ENCODE measurements around the gene ZNF296. TPM values are rescaled to one million over a fixed set of nuclear protein-coding genes. Genes with fewer than 3 reads are reported as not detected.

ZNF296 gene
- total RNA-seq, 1 donor from 2014 or later: 3.0 TPM

GRCh38 chr19:45099467-45100191, 23.4 kb upstream of the ZNF296 start:
- no peak overlapping the region for H3K4me3 ChIP-seq (ENCODE audit: insufficient read depth, low read depth, low read length)
- no peaks in the 10 kb centered on the region for H3K27me3 Mint-ChIP-seq (ENCODE audit: low read depth, unreplicated experiment)
- peak overlapping the region; percentile 75 for H3K27ac ChIP-seq (ENCODE audit: low read depth, low read length)
- H3K9me3 ChIP-seq (ENCODE audit: insufficient read depth, low read depth, low read length): no peaks in the 10 kb centered on the region
- TF ChIP-seq EZH2 (IDR thresholded peaks at IDR 0.05; ENCODE audit: insufficient read depth, low read length): no peak
- TF ChIP-seq, protein P1, sequence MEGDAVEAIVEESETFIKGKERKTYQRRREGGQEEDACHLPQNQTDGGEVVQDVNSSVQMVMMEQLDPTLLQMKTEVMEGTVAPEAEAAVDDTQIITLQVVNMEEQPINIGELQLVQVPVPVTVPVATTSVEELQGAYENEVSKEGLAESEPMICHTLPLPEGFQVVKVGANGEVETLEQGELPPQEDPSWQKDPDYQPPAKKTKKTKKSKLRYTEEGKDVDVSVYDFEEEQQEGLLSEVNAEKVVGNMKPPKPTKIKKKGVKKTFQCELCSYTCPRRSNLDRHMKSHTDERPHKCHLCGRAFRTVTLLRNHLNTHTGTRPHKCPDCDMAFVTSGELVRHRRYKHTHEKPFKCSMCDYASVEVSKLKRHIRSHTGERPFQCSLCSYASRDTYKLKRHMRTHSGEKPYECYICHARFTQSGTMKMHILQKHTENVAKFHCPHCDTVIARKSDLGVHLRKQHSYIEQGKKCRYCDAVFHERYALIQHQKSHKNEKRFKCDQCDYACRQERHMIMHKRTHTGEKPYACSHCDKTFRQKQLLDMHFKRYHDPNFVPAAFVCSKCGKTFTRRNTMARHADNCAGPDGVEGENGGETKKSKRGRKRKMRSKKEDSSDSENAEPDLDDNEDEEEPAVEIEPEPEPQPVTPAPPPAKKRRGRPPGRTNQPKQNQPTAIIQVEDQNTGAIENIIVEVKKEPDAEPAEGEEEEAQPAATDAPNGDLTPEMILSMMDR (IDR thresholded peaks at IDR 0.05; ENCODE audit: insufficient read depth, low read depth, low read length): no peak
- peak overlapping the region; percentile 10 for H3K4me3 Mint-ChIP-seq (ENCODE audit: unreplicated experiment)
- no peaks in the 10 kb centered on the region for H3K36me3 ChIP-seq (ENCODE audit: insufficient read depth, low read length)
- peaks cover 99% of the 10 kb centered on the region for H4K20me1 ChIP-seq (ENCODE audit: insufficient read depth, low read length)
- H3K4me1 ChIP-seq (ENCODE audit: insufficient read depth, low read length): peaks cover 53% of the 10 kb centered on the region
- no peaks in the 10 kb centered on the region for H3K27me3 ChIP-seq (ENCODE audit: insufficient read depth, low read length)
- H3K79me2 ChIP-seq (ENCODE audit: insufficient read depth, low read length): peaks cover 99% of the 10 kb centered on the region
- H3K36me3 Mint-ChIP-seq (ENCODE audit: low read depth, unreplicated experiment): peaks cover 7% of the 10 kb centered on the region
- H3K4me2 ChIP-seq (ENCODE audit: low read length): peak overlapping the region; percentile 88
- peaks cover 63% of the 10 kb centered on the region for H3K4me1 Mint-ChIP-seq (ENCODE audit: low read depth, unreplicated experiment)
- FAIRE-seq (no peak), DNase-seq (ENCODE audit: low read depth) (no peak)
- H3K27ac Mint-ChIP-seq (ENCODE audit: unreplicated experiment): peak overlapping the region; percentile 43
- H3K9me3 Mint-ChIP-seq (ENCODE audit: unreplicated experiment): no peaks in the 10 kb centered on the region
- H3K9ac ChIP-seq (ENCODE audit: low read length): peak overlapping the region; percentile 49
- no peak overlapping the region for H2AFZ ChIP-seq (ENCODE audit: low read depth, low read length)

DNA sequence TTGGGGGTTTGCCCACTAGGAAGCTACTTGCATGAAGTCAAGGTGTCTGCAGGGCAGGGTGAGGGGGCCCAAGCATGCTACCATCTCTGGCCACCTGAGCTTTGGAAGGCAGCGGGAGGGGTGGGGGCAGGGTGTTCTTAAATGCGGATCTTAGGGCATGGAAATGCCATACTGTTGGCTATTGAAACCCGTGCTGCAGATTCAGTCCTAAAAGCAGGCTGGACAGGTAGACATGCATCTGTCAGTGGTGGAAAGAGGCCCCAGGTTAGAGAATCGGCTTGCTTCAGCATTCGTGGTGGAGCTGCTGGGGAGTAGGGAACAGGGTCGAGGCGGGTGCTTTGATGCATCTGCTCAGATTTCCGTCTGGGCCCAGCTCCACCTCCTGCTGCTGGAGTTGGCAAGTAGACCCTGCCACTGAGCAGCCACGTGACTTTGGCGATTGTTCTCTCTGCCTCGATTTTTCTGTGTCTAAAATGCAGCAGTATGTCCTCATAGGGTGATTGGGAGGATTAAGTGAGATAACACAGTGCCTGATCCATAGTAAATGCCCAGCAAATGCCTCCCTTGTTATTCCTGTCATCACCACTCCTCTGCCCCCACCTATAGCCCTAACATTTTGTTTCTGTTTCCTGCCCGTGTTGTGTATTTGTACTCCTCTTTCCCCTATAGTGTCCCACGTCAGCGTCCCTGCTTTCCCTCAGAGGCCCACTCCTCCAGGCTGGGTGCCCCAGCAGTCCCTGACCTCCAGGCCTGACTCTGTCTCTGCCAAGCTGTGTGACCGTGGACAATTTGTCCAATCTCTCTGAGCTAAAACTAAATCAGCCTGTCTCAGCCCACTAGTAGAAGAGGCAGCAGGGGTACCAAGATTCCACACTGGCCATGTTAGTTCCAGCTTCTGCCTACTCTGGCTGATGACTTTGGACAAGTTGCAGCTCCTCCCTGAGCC, 22.5 kb upstream of the ZNF296 start:
- H3K27me3 ChIP-seq (ENCODE audit: insufficient read depth, low read length): no peaks in the 10 kb centered on the region
- H3K9me3 Mint-ChIP-seq (ENCODE audit: unreplicated experiment): no peaks in the 10 kb centered on the region
- H3K9me3 ChIP-seq (ENCODE audit: insufficient read depth, low read depth, low read length): no peaks in the 10 kb centered on the region
- peak overlapping the region; percentile 43 for H3K27ac Mint-ChIP-seq (ENCODE audit: unreplicated experiment)
- FAIRE-seq: no peak
- H3K27ac ChIP-seq (ENCODE audit: low read depth, low read length): peak overlapping the region; percentile 75
- peak; percentile 45 for DNase-seq (ENCODE audit: low read depth)
- H3K36me3 ChIP-seq (ENCODE audit: insufficient read depth, low read length): no peaks in the 10 kb centered on the region
- peak overlapping the region; percentile 66 for H3K4me3 Mint-ChIP-seq (ENCODE audit: unreplicated experiment)
- H3K9ac ChIP-seq (ENCODE audit: low read length): peak overlapping the region; percentile 49
- peak overlapping the region; percentile 88 for H3K4me2 ChIP-seq (ENCODE audit: low read length)
- peaks cover 99% of the 10 kb centered on the region for H4K20me1 ChIP-seq (ENCODE audit: insufficient read depth, low read length)
- peaks cover 99% of the 10 kb centered on the region for H3K79me2 ChIP-seq (ENCODE audit: insufficient read depth, low read length)
- no peaks in the 10 kb centered on the region for H3K27me3 Mint-ChIP-seq (ENCODE audit: low read depth, unreplicated experiment)
- peaks cover 59% of the 10 kb centered on the region for H3K4me1 ChIP-seq (ENCODE audit: insufficient read depth, low read length)
- H3K4me1 Mint-ChIP-seq (ENCODE audit: low read depth, unreplicated experiment): peaks cover 69% of the 10 kb centered on the region
- no peak overlapping the region for H2AFZ ChIP-seq (ENCODE audit: low read depth, low read length)
- H3K36me3 Mint-ChIP-seq (ENCODE audit: low read depth, unreplicated experiment): peaks cover 7% of the 10 kb centered on the region
- H3K4me3 ChIP-seq (ENCODE audit: insufficient read depth, low read depth, low read length): no peak overlapping the region
- TF ChIP-seq, protein P1 (IDR thresholded peaks at IDR 0.05; ENCODE audit: insufficient read depth, low read depth, low read length): no peak
- no peak for TF ChIP-seq EZH2 (IDR thresholded peaks at IDR 0.05; ENCODE audit: insufficient read depth, low read length)
